ENCODE results near the gene CHRDL2. TPM values are rescaled to one million over a fixed set of nuclear protein-coding genes. Genes with fewer than 3 reads are reported as not detected.
A peak's percentile ranks its signal among the peaks of the same experiment; 100 is the strongest.

Gene CHRDL2
- total and polyA plus RNA-seq, 8 donors = 0.92 to 38.4 (median 7.2) TPM; not detected in 1

DNA sequence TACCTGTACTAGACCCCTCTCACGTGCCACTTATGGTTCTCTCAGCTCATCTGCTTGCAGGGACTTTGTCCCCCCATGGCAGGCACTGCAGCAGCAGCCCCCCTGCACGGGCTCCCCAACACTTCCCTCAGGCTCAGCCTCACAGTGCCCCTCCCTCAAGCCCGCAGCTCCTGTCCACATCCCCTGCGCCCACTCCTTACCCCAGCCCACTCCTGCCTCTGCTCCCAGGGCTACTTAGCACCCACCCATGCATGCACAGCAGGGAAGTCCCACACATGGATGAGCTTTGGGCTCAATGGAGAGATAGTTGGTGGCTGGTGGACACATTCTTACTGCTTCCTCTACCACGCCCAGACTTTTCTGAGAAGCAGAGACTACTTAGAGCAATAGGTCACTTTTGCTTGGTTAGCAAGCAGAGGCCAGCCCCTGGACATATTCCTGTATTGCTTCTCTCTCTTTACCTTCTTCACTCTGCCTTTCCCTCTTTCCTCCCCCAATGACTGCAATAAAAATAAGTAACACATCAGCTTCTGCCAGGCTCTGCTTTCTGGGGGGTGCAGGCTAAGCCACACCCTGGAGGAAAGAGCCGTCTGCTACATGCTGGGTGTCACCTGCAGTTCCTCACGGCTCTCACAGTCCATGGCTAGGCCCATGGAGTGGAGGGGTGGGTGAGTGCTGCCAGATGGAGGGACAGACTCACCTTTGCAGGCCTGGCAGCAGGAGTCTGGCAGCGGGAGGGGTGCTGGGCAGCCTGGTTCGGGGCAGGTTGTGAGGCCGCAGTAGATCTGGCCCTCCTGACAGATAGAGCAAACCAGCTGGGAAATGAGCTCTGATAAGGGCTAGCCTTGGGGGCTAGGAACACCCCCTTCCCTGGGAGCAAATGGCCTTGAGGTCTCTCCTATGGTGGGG, 23.4 kb downstream of the CHRDL2 start:
- WGBS, 5 donors = 75 to 85% (median 81%) methylated on average over 9 to 10 of the region's 10 CpGs

DNA sequence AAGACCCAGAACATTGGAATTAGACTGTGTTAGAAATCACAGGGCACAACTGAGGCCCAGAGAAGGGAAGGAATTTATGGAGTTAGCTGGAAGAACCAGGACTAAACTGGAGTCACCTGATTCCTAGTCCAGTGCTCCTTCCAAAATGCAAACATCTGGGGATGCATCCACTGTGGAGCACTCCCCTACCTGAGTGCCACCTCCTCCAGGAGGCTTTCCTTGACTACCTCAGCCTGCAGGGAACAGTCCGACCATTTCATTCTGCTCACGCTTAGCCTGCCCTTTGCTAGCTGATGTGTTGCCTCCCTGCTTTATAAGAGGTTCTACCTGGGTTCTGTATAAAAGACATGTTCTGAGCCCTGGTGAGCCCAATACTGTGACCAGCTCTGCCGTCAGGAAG, 24.0 kb downstream of the CHRDL2 start:
- Histone ChIP-seq H3K9me3 (no peaks in the 10 kb centered on the region), H3K4me1 (peaks cover 0 to 6% (median 1%) of the 10 kb centered on the region in 4 donors), H3K27ac (no peak overlapping the region), H3K36me3 (peaks cover 0 to 34% (median 14%) of the 10 kb centered on the region in 4 donors), H3K4me3 (no peak overlapping the region), H3K27me3 (no peaks in the 10 kb centered on the region)
- 96 to 100% (median 100%) methylated on average over 2 to 3 of the region's 3 CpGs for WGBS, 5 donors
- intact Hi-C loops (cut with DNase I; ENCODE audit: low total_unique reads) = no loop called here
- no peak for DNase-seq
- TF ChIP-seq POLR2A (IDR thresholded peaks at IDR 0.05) (no peak), EP300 (IDR thresholded peaks at IDR 0.05) (no peak), POLR2AphosphoS5 (IDR thresholded peaks at IDR 0.05) (no peak)
- TF ChIP-seq, protein P1, sequence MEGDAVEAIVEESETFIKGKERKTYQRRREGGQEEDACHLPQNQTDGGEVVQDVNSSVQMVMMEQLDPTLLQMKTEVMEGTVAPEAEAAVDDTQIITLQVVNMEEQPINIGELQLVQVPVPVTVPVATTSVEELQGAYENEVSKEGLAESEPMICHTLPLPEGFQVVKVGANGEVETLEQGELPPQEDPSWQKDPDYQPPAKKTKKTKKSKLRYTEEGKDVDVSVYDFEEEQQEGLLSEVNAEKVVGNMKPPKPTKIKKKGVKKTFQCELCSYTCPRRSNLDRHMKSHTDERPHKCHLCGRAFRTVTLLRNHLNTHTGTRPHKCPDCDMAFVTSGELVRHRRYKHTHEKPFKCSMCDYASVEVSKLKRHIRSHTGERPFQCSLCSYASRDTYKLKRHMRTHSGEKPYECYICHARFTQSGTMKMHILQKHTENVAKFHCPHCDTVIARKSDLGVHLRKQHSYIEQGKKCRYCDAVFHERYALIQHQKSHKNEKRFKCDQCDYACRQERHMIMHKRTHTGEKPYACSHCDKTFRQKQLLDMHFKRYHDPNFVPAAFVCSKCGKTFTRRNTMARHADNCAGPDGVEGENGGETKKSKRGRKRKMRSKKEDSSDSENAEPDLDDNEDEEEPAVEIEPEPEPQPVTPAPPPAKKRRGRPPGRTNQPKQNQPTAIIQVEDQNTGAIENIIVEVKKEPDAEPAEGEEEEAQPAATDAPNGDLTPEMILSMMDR (IDR thresholded peaks at IDR 0.05) = no peak

More for the DNA sequence above, 23.4 kb downstream of the CHRDL2 start:
- H3K27me3 ChIP-seq = no peaks in the 10 kb centered on the region
- no peak for TF ChIP-seq POLR2A (IDR thresholded peaks at IDR 0.05)
- TF ChIP-seq, protein P1 (IDR thresholded peaks at IDR 0.05) = no peak
- no peak for TF ChIP-seq EP300 (IDR thresholded peaks at IDR 0.05)
- no peak for TF ChIP-seq POLR2AphosphoS5 (IDR thresholded peaks at IDR 0.05)
- intact Hi-C loops (cut with DNase I; ENCODE audit: low total_unique reads) = no loop called here
- peak in 1 of 2 donors; percentile 20 for DNase-seq
- H3K9me3 ChIP-seq = no peaks in the 10 kb centered on the region
- H3K4me3 ChIP-seq = no peak overlapping the region
- peaks cover 0 to 34% (median 14%) of the 10 kb centered on the region in 4 donors for H3K36me3 ChIP-seq
- no peaks in the 10 kb centered on the region for H3K4me1 ChIP-seq
- peak overlapping the region in 1 of 5 donors; percentile 14 for H3K27ac ChIP-seq

DNA sequence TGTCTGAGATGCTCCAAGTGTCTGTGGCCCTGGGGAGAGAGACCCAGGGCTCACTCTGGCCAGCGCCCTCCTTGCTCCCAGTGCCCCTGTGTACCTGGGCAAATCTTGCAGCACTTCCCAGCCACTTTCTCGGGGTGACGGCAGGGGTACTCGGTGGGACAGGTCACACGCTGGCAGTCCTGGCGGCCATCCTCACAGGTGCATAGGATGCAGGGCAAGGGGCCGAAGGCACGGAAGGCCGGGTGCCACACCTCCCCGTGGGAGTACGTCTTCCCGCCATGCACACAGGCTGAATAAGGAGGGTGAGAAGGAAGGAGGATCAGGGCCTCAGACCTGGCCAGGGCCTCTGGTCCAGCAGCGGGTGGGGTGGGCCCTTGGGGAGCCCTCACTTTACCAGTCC, 28.0 kb downstream of the CHRDL2 start:
- intact Hi-C loops (cut with DNase I; ENCODE audit: low total_unique reads) = no loop called here
- DNase-seq = no peak
- WGBS, 5 donors = 92 to 95% (median 94%) methylated on average over 6 to 13 of the region's 13 CpGs

DNA sequence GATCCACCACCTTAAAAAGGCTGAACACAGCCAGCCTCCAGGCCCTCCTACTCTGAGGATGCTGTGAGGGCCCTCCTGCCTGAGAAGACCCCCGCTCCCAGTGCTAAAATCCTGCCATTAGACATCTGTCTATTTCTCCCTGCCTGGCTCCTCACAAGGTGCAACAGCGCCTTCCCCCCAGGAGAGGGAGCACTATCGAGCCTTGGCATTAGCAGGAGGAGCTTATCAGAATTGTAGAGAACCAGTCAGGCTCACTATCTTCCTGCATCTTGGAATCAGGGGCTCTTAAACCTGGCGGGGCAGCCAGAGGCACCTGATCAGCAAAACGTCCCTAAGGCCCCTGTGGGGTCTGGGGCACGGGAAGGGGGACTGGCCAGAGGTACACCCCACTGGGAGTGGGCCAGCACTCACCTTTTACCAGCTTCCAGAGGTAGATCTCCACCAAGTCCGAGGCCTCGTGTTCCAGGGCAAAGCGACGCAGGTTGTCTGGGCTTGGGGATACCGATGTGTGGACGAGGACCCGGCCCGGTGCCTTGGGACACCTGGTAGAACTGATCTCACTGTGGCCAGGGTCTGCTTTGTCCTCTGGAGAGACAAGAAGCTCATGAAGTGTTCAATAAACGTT, 28.7 kb downstream of the CHRDL2 start:
- peaks cover 0 to 29% (median 12%) of the 10 kb centered on the region in 4 donors for H3K36me3 ChIP-seq

More for the DNA sequence above, 28.0 kb downstream of the CHRDL2 start:
- Histone ChIP-seq H3K27ac (no peak overlapping the region), H3K9me3 (no peaks in the 10 kb centered on the region), H3K4me3 (no peak overlapping the region), H3K36me3 (peaks cover 0 to 29% (median 13%) of the 10 kb centered on the region in 4 donors), H3K4me1 (peaks cover 0 to 7% (median 2%) of the 10 kb centered on the region in 4 donors), H3K27me3 (no peaks in the 10 kb centered on the region)
- TF ChIP-seq, protein P1 (IDR thresholded peaks at IDR 0.05) = no peak
- TF ChIP-seq POLR2AphosphoS5 (IDR thresholded peaks at IDR 0.05) = no peak
- no peak for TF ChIP-seq EP300 (IDR thresholded peaks at IDR 0.05)
- TF ChIP-seq POLR2A (IDR thresholded peaks at IDR 0.05) = no peak

More for the DNA sequence above, 28.7 kb downstream of the CHRDL2 start:
- intact Hi-C loops (cut with DNase I; ENCODE audit: low total_unique reads) = no loop called here
- Histone ChIP-seq H3K4me3 (no peak overlapping the region), H3K9me3 (no peaks in the 10 kb centered on the region), H3K27me3 (no peaks in the 10 kb centered on the region), H3K4me1 (peaks cover 2 to 12% (median 9%) of the 10 kb centered on the region in 4 donors), H3K27ac (peak overlapping the region in 1 of 5 donors; percentile 37)
- peak; percentile 74 to 87 for DNase-seq
- TF ChIP-seq, protein P1 (IDR thresholded peaks at IDR 0.05) = peak in 5 of 7 experiments; percentile 63 to 91 (median 83)
- no peak for TF ChIP-seq EP300 (IDR thresholded peaks at IDR 0.05)
- no peak for TF ChIP-seq POLR2A (IDR thresholded peaks at IDR 0.05)
- no peak for TF ChIP-seq POLR2AphosphoS5 (IDR thresholded peaks at IDR 0.05)
- 46 to 52% (median 46%) methylated on average over 14 to 15 of the region's 15 CpGs for WGBS, 5 donors
